NCI-H2029 treated with DMSO at 0.1 percent for 48 hours (cell line): ENCODE results near the gene LDB2.

Source experiments
- DNase-seq: peaks from one replicate; lab custom pipeline; 2025; lab: John Stamatoyannopoulos, UW

LDB2 gene

GRCh38 chr4:16721613-16722291, 176.7 kb downstream of the LDB2 start:
- no peak for DNase-seq

- DNase-seq: no peak
These were observed 177.7 kb downstream of the LDB2 start for GRCh38 chr4:16720761-16721160.

GRCh38 chr4:16717266-16717970, 181.0 kb downstream of the LDB2 start:
- no peak for DNase-seq

- DNase-seq: no peak
These were observed 183.0 kb downstream of the LDB2 start for GRCh38 chr4:16715482-16715881.

- no peak for DNase-seq
These were observed 184.3 kb downstream of the LDB2 start for GRCh38 chr4:16714191-16714590.

GRCh38 chr4:16713696-16714095, 184.7 kb downstream of the LDB2 start:
- no peak for DNase-seq

- DNase-seq: no peak
These were observed 185.2 kb downstream of the LDB2 start for GRCh38 chr4:16713271-16713670.

- no peak for DNase-seq
These were observed 188.2 kb downstream of the LDB2 start for GRCh38 chr4:16710198-16710597.

- no peak for DNase-seq
These were observed 190.6 kb downstream of the LDB2 start for GRCh38 chr4:16707874-16708273.

GRCh38 chr4:16706251-16706650, 192.2 kb downstream of the LDB2 start:
- no peak for DNase-seq

GRCh38 chr4:16705341-16705740, 193.1 kb downstream of the LDB2 start:
- no peak for DNase-seq

- DNase-seq: no peak
These were observed 194.0 kb downstream of the LDB2 start for GRCh38 chr4:16704489-16704888.

GRCh38 chr4:16695896-16696295, 202.5 kb downstream of the LDB2 start:
- DNase-seq: no peak

- DNase-seq: no peak
These were observed 203.6 kb downstream of the LDB2 start for GRCh38 chr4:16694884-16695276.

- no peak for DNase-seq
These were observed 204.1 kb downstream of the LDB2 start for GRCh38 chr4:16694173-16694883.

- DNase-seq: no peak
These were observed 204.8 kb downstream of the LDB2 start for GRCh38 chr4:16693641-16694040.

GRCh38 chr4:16692961-16693506, 205.4 kb downstream of the LDB2 start:
- DNase-seq: no peak

GRCh38 chr4:16692524-16692923, 205.9 kb downstream of the LDB2 start:
- no peak for DNase-seq

GRCh38 chr4:16692046-16692445, 206.4 kb downstream of the LDB2 start:
- no peak for DNase-seq

GRCh38 chr4:16691450-16691849, 207.0 kb downstream of the LDB2 start:
- DNase-seq: no peak

GRCh38 chr4:16687845-16688244, 210.6 kb downstream of the LDB2 start:
- DNase-seq: no peak

GRCh38 chr4:16687011-16687410, 211.4 kb downstream of the LDB2 start:
- no peak for DNase-seq

GRCh38 chr4:16686195-16686594, 212.2 kb downstream of the LDB2 start:
- DNase-seq: no peak
